ENCODE measurements around the gene SUFU.

The SUFU gene

GRCh38 chr10:102641880-102642735, 138.3 kb downstream of the SUFU start:
- TF ChIP-seq TAF1 (IDR thresholded peaks at IDR 0.05; ENCODE audit: borderline replicate concordance, low read depth, low read length): no peak
- TF ChIP-seq POLR2AphosphoS5 (IDR thresholded peaks at IDR 0.05; ENCODE audit: low read depth, low read length): no peak; the same call in none of the 2 replicates
- TF ChIP-seq POLR2A (IDR thresholded peaks at IDR 0.05; ENCODE audit: low read depth, low read length): peak; percentile 73
- DNase-seq (ENCODE audit: insufficient read length): peak; percentile 77
- peak; percentile 96 for FAIRE-seq

- DNase-seq (ENCODE audit: insufficient read length) (no peak), FAIRE-seq (no peak)
- no peak for TF ChIP-seq POLR2A (IDR thresholded peaks at IDR 0.05; ENCODE audit: low read depth, low read length)
- no peak for TF ChIP-seq POLR2AphosphoS5 (IDR thresholded peaks at IDR 0.05; ENCODE audit: low read depth, low read length)
- TF ChIP-seq TAF1 (IDR thresholded peaks at IDR 0.05; ENCODE audit: borderline replicate concordance, low read depth, low read length): no peak
These were observed 139.1 kb downstream of the SUFU start for GRCh38 chr10:102642736-102643335.

- DNase-seq (ENCODE audit: insufficient read length) (no peak), FAIRE-seq (peak; percentile 60)
- TF ChIP-seq TAF1 (IDR thresholded peaks at IDR 0.05; ENCODE audit: borderline replicate concordance, low read depth, low read length) (no peak), POLR2A (IDR thresholded peaks at IDR 0.05; ENCODE audit: low read depth, low read length) (no peak; the same call in 1 of the 2 replicates), POLR2AphosphoS5 (IDR thresholded peaks at IDR 0.05; ENCODE audit: low read depth, low read length) (no peak)
These were observed 139.7 kb downstream of the SUFU start for GRCh38 chr10:102643336-102644065.

- DNase-seq (ENCODE audit: insufficient read length): no peak
- no peak for TF ChIP-seq POLR2A (IDR thresholded peaks at IDR 0.05; ENCODE audit: low read depth, low read length)
- no peak for TF ChIP-seq TAF1 (IDR thresholded peaks at IDR 0.05; ENCODE audit: borderline replicate concordance, low read depth, low read length)
- no peak for TF ChIP-seq POLR2AphosphoS5 (IDR thresholded peaks at IDR 0.05; ENCODE audit: low read depth, low read length)
- peak; percentile 51 for FAIRE-seq
These were observed 140.4 kb downstream of the SUFU start, which contains the start of gene TRIM8 for GRCh38 chr10:102644066-102644645. TRIM8 (plus strand) TSS chr10:102644479; CDS start chr10:102644618, 139 bp downstream.

- FAIRE-seq (peak; percentile 87), DNase-seq (ENCODE audit: insufficient read length) (no peak)
- TF ChIP-seq POLR2AphosphoS5 (IDR thresholded peaks at IDR 0.05; ENCODE audit: low read depth, low read length) (peak; percentile 66), TAF1 (IDR thresholded peaks at IDR 0.05; ENCODE audit: borderline replicate concordance, low read depth, low read length) (no peak), POLR2A (IDR thresholded peaks at IDR 0.05; ENCODE audit: low read depth, low read length) (peak; percentile 68; the same call in 1 of the 2 replicates)
These were observed 141.0 kb downstream of the SUFU start for GRCh38 chr10:102644646-102645387.

- FAIRE-seq (no peak), DNase-seq (ENCODE audit: insufficient read length) (no peak)
- TF ChIP-seq POLR2A (IDR thresholded peaks at IDR 0.05; ENCODE audit: low read depth, low read length) (peak; percentile 29; the same call in 1 of the 2 replicates), POLR2AphosphoS5 (IDR thresholded peaks at IDR 0.05; ENCODE audit: low read depth, low read length) (no peak), TAF1 (IDR thresholded peaks at IDR 0.05; ENCODE audit: borderline replicate concordance, low read depth, low read length) (no peak)
These were observed 141.6 kb downstream of the SUFU start for GRCh38 chr10:102645388-102645740.

GRCh38 chr10:102645741-102646609, 142.2 kb downstream of the SUFU start:
- FAIRE-seq (peak; percentile 93), DNase-seq (ENCODE audit: insufficient read length) (peak; percentile 65)
- TF ChIP-seq TAF1 (IDR thresholded peaks at IDR 0.05; ENCODE audit: borderline replicate concordance, low read depth, low read length) (no peak), POLR2AphosphoS5 (IDR thresholded peaks at IDR 0.05; ENCODE audit: low read depth, low read length) (peak; percentile 17; the same call in 1 of the 2 replicates), POLR2A (IDR thresholded peaks at IDR 0.05; ENCODE audit: low read depth, low read length) (no peak; the same call in 1 of the 2 replicates)

GRCh38 chr10:102646610-102647442, 143.1 kb downstream of the SUFU start:
- no peak for TF ChIP-seq POLR2AphosphoS5 (IDR thresholded peaks at IDR 0.05; ENCODE audit: low read depth, low read length)
- no peak for TF ChIP-seq TAF1 (IDR thresholded peaks at IDR 0.05; ENCODE audit: borderline replicate concordance, low read depth, low read length)
- TF ChIP-seq POLR2A (IDR thresholded peaks at IDR 0.05; ENCODE audit: low read depth, low read length): no peak
- no peak for DNase-seq (ENCODE audit: insufficient read length)
- peak; percentile 92 for FAIRE-seq
